ENCODE data around the gene CCDC63. TPM values are rescaled to one million over a fixed set of nuclear protein-coding genes. Genes with fewer than 3 reads are reported as not detected.

Gene CCDC63
- total RNA-seq, 1 donor from 2014 or later, result not detected

Other genes starting within 250 kb of the CCDC63 start
- gene TCTN1, start 232.9 kb upstream of the CCDC63 start, total RNA-seq, result 50.0 TPM
- 4.2 TPM for gene HVCN1, start 157.9 kb upstream of the CCDC63 start, total RNA-seq
- gene PPP1CC, start 104.1 kb upstream of the CCDC63 start, total RNA-seq, result 107 TPM
- gene MYL2, start 73.6 kb downstream of the CCDC63 start, total RNA-seq, result 6.2 TPM
- 0.23 TPM for gene CUX2, start 187.2 kb downstream of the CCDC63 start, total RNA-seq

Data from ureter (tissue), 1 donor.